Measurements from ENCODE around the gene ASNSD1.
A peak's percentile ranks its signal among the peaks of the same experiment; 100 is the strongest.
"Not testable (repeated sequence)": the region's sequence is repeated elsewhere in the genome, so short reads cannot be mapped to it uniquely, and the experiment has no call there.

The ASNSD1 gene

DNA sequence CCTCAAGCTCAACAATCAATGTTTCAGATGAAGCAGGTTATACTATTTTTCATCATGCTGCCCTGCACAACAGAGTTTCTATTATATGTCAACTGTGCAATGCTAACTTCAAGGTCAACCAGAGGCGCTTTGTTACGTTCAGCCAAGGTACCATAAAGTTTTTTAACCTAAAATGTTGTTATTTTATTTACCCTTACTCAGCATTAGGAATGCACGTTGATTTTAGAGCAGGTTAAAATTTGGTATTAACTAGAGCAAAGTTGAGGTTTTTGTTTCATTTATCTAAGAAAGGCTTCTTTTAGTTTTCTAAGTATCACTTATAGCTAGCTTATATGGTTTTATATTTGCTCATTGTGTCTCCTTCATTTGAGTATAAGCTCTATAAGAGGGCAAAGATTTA is 35.0 kb downstream of the ASNSD1 start:
- no peak for DNase-seq

DNA sequence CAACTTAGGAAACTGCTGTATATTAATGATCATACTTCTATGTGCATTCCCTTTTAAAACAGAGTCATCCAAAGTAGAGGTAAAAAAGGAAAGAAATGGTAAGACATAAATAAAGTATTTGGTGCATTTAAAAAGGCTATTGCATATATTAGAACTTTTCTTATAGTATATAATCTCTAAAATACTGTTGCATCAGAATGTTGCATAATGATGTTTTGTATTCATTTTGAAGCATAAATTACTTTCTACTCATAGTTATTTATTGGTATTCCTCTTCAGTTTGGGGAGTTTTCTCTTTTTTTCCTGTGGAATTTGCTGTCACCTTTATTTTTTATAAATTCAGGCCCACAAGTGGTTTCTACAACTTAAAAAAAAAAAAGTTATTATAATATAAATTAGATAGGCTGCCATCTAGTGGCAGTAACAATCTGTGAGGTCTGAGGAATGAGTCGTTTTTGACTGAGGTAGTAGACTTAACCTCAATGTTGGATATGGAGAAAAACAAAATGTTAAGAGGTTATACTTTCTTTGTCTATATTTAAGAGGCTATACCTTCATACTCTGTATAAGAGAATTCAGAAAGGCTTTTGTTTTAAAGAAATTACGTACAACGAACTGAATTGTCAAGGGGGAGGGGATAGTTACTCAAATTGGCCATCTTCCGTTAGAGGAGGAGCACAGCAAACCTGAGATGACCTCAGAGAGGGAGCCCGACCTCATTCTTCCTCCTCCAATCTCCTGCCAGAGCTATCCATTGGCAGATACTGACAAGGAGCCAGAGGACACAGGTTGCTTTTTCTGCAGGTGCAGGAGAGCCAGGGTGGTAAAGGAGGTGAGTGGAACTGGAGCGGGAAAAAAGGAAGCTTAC is 37.0 kb downstream of the ASNSD1 start:
- peak; percentile 46 for DNase-seq

DNA sequence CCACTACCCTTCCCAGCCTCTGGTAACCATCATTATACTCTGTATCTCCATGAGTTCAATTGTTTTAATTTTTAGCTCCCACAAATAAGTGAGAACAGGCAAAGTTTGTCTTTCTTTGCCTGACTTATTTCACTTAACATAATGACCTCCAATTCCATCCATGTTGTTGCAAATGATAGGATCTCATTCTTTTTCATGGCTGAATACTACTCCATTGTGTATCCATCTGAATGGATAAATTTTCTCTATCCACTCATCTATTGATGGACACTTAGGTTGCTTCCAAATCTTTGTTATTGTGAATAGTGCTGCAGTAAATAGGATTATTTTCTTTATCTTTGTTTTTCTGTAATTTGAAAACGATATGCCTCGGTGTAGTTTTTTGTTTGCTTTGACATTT is 39.4 kb downstream of the ASNSD1 start:
- DNase-seq = no peak

DNA sequence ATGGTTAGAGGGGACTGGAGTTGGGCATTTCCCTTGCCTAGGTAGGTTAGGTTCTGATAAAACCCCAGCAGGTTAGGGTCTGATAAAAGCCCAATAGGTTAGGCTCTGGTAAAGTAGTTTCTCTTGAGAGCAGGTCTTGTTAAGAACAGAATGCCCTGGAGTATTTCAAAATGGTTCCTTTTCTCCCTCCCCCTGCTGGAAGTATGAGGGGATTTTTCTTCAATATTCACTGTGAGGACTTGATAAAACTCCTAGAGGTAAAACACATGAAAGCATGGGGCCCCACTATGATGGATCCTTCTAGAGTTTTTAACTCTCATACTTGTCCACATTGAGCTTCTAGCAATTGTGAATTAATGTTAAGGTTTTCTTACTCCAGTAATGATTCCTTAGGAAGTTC is 40.8 kb downstream of the ASNSD1 start:
- DNase-seq = no peak

DNA sequence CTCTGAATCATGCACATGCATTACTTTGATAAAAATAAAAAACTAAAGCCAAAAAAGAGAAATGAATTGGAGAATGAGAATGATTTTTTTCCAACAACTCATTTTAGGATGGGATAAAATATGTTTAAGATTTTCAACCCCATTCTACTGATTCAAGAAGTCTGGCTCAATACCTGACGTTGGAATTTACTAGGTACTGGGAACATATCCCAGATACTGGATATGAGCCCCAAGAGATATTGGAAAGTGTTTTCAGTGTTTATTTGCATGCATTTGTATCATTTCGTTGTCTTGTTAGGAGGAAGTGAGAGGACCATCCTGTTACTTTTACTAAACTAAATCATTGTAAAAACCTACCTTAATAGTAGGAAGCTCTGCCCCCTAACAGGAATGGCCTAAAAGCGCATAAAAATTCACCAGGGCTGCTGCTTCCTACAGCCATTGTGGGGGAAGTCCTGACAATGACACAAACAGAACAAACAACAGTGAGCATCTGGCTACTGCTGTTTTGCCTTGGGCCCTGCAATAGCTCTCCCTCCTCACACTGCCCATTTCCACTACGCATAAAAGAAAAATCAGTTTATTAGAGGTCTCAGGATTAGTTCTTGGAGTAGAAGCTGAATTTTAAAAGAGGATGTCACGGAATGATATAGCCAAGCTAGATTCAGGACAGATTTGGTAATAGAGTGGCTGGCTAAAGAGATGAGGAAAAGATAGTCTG is 48.4 kb downstream of the ASNSD1 start:
- DNase-seq = no peak

DNA sequence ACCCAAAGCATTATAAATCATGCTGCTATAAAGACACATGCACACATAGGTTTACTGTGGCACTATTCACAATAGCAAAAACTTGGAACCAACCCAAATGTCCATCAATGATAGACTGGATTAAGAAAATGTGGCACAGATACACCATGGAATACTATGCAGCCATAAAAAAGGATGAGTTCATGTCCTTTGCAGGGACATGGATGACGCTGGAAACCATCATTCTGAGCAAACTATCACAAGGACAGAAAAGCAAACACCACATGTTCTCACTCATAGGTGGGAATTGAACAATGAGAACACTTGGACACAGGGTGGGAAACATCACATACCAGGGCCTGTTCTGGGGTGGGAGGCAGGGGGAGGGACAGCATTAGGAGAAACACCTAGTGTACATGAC is 56.3 kb downstream of the ASNSD1 start:
- not testable (repeated sequence) for DNase-seq

DNA sequence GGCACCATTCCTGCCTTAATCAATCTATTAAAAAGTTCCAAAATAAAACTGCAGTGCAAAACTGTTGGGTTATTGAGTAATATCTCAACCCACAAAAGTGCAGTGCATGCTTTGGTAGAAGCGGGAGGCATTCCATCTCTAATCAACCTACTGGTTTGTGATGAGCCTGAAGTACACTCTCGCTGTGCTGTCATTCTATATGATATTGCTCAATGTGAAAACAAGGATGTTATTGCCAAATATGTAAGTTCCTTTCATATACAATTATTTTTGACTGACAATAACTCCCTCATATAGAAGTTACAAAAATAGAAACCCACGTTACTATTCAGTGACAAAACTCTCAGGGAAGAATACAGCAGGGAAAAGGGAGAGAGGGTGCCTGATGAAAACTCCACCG is 58.3 kb downstream of the ASNSD1 start:
- DNase-seq = no peak

Measured in NCI-H146 (cell line).